Activated CD8-positive, alpha-beta memory T cell treated with anti-CD3 and anti-CD28 coated beads, Interleukin-2, amount 50 U/mL, for 48 hours (primary cell): ENCODE results near the gene PCCB.
"Not testable (repeated sequence)": the region's sequence is repeated elsewhere in the genome, so short reads cannot be mapped to it uniquely, and the experiment has no call there.

ENCODE experiments used
- DNase-seq: peaks from one replicate; pipeline ENCODE4 v3.0.0-alpha.2; 2020

The PCCB gene

DNA sequence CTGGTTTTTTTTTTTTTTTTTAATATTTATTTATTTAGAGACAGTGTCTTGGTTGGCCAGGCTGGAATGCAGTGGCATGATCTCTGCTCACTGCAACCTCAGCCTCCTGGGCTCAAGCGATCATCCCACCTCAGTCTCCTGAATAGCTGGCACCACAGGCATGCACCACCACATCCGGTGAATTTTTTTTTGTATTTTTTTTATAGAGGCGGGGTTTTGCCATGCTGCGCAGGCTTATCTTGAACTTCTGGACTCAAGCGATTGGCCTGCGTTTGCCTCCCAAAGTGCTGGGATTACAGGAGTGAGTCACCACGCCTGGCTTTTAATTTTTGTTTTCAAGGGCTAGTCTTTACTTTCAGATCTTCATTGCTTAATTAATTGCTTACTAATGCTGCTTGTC is 13.1 kb downstream of the PCCB start:
- DNase-seq, result no peak

DNA sequence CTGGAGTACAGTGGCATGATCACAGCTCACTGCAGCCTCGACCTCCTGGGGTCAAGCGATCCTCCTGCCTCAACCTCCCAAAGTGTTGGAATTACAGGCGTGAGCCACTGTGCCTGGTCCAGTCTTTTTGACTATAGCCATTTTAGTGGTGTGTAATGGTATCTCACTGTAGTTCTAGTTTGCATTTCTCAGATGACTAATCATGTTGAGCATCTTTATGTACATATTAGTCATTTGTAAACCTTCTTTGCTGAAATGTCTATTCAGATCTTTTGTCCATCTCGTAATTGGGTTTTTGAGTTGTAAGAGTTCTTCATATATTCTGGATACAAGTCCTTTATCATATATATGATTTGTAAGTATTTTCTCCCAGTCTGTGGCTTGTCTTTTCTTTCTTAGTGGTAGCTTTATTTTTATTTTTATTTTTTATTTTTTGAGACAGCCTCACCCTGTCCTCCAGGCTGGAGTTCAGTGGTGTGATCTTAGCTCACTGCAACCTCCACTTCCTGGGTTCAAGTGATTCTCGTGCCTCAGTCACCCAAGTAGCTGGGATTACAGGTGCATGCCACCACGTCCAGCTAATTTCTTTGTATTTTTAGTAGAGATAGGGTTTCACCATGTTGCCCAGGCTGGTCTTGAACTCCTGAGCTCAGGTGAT is 16.5 kb downstream of the PCCB start:
- DNase-seq, result not testable (repeated sequence)

DNA sequence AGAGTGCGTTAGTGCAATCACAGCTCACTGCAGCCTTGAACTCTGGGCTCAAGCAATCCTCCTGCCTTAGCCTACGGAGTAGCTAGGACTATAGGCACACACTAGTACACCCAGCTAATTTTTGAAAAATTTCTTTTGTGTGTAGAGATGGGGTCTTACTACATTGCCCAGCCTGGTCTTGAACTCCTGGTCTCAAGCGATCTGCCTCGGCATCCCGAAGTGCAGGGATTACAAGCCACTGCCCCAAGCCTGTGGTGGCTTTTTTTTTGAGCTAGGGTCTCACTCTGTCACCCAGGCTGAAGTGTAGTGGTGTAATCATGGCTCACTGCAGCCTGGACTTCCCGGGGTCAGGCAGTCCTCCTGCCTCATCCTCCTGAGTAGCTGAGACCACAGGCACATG is 17.1 kb downstream of the PCCB start:
- no peak for DNase-seq

- no peak for DNase-seq
Measured at GRCh38 chr3:136270179-136270578, 20.0 kb downstream of the PCCB start.

DNA sequence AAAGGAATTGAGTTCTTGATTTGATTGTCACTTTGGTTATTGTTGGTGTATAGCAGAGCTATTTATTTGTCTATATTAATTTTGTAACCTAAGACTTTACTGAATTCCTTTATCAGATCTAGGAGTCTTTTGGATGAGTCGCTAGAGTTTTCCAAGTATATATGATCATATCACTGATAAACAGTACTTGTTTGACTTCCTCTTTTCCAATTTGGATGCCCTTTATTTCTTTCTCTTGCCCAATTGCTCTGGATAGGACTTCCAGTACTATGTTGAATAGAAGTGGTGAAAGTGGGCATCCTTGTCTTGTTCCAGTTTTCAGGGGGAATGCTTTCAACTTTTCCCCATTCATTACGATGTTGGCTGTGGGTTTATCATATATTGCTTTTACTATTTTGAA is 21.5 kb downstream of the PCCB start:
- DNase-seq, result not testable (repeated sequence)

GRCh38 chr3:136276049-136276755 is 26.1 kb downstream of the PCCB start:
- no peak for DNase-seq

GRCh38 chr3:136277115-136277514 is 27.0 kb downstream of the PCCB start:
- DNase-seq, result no peak

- DNase-seq, result no peak
Measured at GRCh38 chr3:136277634-136278033, 27.5 kb downstream of the PCCB start.

DNA sequence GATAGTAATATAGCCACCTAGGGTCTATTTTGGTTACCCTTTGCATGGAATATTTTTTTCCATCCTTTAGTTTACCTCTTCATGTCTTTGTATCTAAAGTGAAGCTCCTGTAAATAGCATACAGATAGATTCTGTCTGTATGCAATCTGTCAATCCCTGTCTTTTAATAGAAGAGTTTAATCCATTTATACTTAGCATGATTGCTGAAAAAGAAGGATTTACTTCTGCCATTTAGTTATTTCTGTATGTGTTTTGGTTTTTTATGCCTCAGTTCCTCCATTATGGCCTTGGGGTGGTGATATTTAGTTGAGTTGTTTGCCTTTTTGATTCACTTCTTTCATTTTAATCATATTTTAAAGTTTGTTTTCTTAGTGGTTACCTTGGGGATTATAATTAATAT is 29.0 kb downstream of the PCCB start:
- DNase-seq, result no peak

- no peak for DNase-seq
Measured at GRCh38 chr3:136280961-136281360, 30.8 kb downstream of the PCCB start.

DNA sequence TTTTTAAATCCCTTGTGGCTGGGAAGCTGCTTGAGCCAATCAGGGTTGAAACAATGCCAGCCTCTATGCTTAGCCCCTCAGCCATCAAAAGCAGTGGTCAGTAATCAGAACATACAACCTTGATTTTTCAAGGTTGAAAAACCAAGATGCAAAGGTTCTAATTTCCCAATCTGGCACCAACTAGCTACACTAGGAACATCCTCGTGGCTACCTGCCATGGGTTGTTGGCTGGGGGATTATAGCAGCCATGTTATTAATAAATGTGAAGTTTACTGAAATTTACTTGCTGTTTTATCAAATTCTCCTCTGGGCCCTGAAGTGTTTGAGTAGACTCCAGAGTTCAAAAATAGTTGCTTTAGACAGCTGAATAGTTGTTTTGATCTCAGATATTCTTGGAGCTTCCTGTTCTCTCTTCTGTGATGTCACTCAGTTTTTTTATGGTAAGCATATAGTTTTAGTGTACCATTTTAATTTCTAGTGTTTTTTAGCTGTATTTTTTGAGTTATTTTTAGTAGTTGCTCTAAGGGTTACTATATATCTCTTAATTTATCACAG is 31.9 kb downstream of the PCCB start:
- DNase-seq, result no peak

DNA sequence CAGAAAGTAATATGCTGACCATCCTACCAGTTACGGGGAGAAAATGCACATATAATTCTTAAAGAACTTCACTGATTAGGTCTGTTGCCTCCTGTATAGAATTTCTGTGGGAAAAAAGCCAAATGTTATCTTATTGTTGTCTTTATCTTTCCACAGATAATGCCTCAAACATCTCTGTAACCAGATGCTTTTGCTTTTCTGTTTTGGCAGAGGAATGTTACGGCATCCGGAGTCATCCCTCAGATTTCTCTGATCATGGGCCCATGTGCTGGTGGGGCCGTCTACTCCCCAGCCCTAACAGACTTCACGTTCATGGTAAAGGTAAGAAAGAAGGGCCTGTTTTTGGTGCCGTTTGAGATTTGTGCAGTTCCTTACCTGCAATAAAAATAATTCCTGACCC is 33.5 kb downstream of the PCCB start:
- no peak for DNase-seq

GRCh38 chr3:136291302-136291701 is 41.2 kb downstream of the PCCB start:
- DNase-seq, result no peak

GRCh38 chr3:136292500-136292899 is 42.4 kb downstream of the PCCB start:
- DNase-seq, result no peak

- DNase-seq, result no peak
Measured at GRCh38 chr3:136293279-136293678, 43.1 kb downstream of the PCCB start.

GRCh38 chr3:136294176-136294575 is 44.0 kb downstream of the PCCB start:
- no peak for DNase-seq

DNA sequence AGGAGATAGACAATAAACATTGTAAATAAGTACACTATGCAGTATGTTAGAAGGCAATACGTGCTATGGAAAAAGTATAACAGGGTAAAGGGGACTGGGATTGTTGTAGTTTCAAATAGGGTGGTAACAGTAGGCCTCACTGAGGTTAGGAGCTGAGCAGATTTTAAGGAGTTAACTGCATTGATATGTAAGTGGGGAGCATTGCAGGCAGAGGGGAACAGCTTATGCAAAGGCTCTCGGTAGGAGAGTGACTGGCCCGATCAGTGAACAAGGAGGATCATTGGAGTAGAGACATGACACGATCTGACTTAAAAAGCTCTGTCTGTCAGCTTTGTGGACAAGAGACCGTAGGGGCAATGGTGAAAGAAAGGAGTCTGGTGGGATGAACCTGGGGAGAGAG is 46.8 kb downstream of the PCCB start:
- no peak for DNase-seq

DNA sequence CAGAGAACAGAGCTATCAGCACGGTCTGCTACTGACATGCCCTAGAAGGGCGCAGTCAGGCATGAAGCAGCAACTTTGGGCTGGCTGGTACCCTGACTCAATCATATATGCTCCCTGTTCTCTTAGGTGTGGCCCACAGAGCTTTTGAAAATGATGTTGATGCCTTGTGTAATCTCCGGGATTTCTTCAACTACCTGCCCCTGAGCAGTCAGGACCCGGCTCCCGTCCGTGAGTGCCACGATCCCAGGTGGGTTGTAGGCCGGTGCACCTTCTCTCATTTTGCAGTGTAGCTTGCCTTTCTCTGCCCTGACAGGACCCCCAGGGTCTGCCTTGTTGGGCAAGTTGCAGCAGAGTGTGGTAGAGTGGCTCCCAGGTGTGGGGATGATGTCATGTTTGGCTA is 47.7 kb downstream of the PCCB start:
- DNase-seq, result no peak

DNA sequence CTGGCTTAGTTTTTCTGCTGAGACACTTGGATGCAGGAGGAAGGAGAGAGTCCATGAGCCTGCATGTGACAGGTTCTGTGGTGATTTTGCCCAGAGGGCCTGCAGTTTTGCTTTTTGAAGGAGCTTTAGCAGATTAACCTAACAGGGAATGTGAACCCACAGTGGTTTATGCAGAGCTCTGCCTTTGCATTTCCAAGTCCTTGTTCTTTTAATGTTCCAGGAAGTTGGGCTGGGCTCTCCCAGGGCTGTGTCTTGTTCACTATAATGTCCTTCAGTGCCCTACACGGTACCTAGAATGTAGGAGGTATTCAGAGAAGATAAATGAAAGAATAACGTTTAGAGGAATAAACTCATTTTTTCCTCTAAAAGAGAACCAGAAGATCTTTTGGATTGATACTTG is 50.3 kb downstream of the PCCB start:
- DNase-seq, result no peak

DNA sequence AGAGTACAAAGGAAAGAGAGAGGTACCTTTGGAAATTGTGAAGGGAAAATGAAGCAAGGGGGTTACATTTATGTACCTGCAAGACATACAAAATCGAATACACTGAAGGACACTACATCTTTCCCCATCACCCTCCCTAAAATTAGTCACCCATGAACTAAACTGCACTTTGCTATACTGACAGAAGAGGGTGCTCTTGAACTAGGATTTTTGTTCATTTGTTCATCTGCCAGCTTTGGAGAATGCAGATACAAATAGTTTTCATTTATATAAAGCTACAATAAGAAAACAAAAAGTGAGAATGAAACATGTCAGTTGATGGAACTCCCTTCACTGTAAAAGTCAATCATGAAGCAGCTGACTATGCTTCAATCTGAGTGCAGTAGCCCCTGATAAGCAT is 55.7 kb downstream of the PCCB start:
- DNase-seq, result no peak

DNA sequence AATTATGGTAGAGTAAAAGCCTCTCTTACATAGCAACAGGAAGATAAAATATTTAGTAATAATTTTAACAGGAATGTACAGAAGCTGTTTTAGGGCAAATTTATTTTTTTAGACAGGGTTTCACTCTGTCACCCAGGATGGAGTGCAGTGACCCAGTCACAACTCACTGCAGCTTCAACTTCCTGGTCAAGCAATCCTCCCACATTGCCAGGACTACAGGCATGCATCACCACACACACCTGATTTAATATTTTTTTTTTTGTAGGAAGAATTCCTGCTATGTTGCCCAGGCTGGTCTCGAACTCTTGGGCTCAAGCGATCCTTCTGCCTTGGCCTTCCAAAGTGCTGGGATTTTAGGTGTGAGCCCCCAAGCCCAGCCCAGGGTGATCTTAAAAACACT is 61.1 kb downstream of the PCCB start:
- DNase-seq, result no peak

DNA sequence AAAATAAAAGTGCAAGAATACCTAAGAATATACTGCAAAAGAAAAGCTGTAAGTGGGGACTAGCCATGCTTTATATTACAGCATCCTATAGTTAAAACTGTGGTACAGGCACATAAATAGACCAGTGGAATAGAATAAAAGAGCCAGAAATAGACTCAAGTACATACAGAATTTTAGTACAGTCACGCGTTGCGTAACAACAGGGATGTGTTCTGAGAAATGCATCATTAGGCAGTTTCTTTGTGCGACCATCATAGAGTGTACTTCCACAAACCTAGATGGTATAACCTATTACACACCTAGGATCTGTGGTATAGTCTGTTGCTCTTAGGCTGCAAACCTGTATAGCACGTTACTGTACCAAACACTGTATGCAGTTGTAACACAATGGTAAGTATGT is 61.8 kb downstream of the PCCB start:
- no peak for DNase-seq

DNA sequence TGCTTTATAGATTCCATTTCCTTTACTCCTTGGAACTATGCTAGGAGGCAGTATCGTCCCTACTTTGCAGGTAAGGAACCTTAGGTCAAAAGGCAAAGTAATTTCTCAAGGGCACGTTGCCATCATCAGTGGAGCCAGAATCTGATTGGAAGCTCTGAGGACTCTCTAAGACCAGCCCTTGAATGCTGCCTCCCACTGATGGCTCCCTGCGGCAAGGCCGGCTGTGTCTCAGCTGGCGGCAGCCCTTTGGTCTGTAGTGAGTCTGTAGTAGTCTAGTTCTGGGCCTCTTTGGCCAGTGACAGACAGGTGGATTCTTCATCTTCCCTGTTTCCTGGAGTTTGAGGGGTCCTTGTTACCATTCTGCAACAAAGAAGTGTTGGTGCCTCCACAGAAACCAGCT is 76.2 kb downstream of the PCCB start:
- no peak for DNase-seq

- DNase-seq, result no peak
Measured at GRCh38 chr3:136327671-136328070, 77.5 kb downstream of the PCCB start.

GRCh38 chr3:136329593-136329992 is 79.5 kb downstream of the PCCB start:
- DNase-seq, result no peak
